Measurements from ENCODE around the gene TNFAIP2.

DNA sequence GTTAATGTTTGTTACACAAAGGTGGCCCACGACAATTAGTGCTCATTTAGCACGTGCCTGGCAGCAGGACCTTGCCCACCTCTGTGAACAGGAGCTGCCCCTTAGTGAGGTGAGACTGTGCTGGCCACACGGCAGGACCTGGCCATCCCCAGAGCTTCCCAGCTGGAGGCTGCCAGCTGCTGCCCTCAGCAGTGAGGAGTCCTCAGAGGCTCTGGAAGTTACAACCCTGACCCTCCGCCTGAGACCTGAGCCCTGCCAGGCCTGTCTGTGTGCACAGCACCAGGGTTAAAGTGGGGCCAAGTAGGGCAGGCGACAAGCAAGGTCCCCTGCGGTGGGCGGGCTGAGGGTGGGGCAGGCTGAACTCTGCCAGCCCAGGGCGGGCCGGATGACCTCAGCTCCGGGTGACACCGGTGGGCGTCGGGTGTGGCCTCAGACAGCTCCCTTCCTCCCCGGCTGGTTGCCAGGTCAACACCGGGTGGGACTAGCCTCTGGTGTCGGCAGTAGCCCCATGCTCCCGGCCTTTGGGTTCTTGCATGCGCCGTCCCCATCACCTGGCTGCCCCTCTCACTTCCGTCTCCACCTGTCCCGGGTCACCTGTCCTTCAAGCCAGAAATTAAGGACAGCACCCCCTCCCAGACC lies 48.4 kb upstream of the TNFAIP2 start:
- TF ChIP-seq, protein P1, sequence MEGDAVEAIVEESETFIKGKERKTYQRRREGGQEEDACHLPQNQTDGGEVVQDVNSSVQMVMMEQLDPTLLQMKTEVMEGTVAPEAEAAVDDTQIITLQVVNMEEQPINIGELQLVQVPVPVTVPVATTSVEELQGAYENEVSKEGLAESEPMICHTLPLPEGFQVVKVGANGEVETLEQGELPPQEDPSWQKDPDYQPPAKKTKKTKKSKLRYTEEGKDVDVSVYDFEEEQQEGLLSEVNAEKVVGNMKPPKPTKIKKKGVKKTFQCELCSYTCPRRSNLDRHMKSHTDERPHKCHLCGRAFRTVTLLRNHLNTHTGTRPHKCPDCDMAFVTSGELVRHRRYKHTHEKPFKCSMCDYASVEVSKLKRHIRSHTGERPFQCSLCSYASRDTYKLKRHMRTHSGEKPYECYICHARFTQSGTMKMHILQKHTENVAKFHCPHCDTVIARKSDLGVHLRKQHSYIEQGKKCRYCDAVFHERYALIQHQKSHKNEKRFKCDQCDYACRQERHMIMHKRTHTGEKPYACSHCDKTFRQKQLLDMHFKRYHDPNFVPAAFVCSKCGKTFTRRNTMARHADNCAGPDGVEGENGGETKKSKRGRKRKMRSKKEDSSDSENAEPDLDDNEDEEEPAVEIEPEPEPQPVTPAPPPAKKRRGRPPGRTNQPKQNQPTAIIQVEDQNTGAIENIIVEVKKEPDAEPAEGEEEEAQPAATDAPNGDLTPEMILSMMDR (IDR thresholded peaks at IDR 0.05) = no peak
- no peak for TF ChIP-seq POLR2A (IDR thresholded peaks at IDR 0.05)

All from transverse colon (tissue), 3 donors.